HCT116 (cell line): ENCODE results near the gene POGLUT3.

ENCODE experiments used
- POLR2A ChIP-seq: IDR thresholded peaks from 2 replicates; pipeline ENCODE4 v1.7.0; 2011; ENCODE audit warnings: borderline replicate concordance; ENCODE audit not compliant: insufficient read depth, insufficient read length; ENCODE audit errors: extremely low read depth
- POLR2AphosphoS5 ChIP-seq: IDR thresholded peaks from 2 replicates; pipeline ENCODE4 v1.6.1; 2011; ENCODE audit warnings: mild to moderate bottlenecking, low read depth, low read length, moderate library complexity
- TF ChIP-seq, protein P1 (sequence below), 3 experiments: fragments of 200-600 bp in 1 of 3; sonication (generic) in 1 of 3; IDR thresholded peaks in 2 of 3; conservative IDR thresholded peaks in 1 of 3; 2 replicates each; pipeline ENCODE4 v1.5.1; 2012 to 2017; ENCODE audit warnings: low read depth in 2 of 3, low read length in 2 of 3, antibody characterized with exemption in 1 of 3, borderline replicate concordance in 1 of 3, control low read depth in 1 of 3, mild to moderate bottlenecking in 1 of 3, mixed read lengths in 1 of 3, mixed run types in 1 of 3, moderate library complexity in 1 of 3; ENCODE audit not compliant: insufficient read depth in 1 of 3

DNA sequence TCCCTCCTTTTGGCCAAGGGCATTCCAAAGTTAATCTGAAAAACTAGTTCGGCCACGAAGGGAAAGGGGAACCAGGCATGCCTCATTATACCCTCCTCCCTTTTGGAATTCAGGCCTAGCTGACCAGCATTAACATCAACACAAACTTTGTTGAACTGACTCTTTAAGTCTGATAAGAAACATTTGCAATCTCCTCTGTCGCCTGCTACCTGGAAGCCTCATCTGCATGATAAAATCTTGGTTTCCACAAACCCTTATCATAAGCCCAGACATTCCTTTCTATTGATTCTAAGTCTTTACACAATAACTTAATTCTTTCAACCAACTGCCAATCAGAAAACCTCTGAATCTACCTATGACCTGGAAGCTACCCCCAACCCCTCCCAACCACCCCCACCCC lies 11.4 kb downstream of the POGLUT3 start:
- no peak for TF ChIP-seq POLR2A
- TF ChIP-seq, protein P1, sequence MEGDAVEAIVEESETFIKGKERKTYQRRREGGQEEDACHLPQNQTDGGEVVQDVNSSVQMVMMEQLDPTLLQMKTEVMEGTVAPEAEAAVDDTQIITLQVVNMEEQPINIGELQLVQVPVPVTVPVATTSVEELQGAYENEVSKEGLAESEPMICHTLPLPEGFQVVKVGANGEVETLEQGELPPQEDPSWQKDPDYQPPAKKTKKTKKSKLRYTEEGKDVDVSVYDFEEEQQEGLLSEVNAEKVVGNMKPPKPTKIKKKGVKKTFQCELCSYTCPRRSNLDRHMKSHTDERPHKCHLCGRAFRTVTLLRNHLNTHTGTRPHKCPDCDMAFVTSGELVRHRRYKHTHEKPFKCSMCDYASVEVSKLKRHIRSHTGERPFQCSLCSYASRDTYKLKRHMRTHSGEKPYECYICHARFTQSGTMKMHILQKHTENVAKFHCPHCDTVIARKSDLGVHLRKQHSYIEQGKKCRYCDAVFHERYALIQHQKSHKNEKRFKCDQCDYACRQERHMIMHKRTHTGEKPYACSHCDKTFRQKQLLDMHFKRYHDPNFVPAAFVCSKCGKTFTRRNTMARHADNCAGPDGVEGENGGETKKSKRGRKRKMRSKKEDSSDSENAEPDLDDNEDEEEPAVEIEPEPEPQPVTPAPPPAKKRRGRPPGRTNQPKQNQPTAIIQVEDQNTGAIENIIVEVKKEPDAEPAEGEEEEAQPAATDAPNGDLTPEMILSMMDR (IDR thresholded peaks at IDR 0.05 in 2 of 3, conservative IDR thresholded peaks at IDR 0.05 in 1 of 3; ENCODE audit: borderline replicate concordance in 1 of 3, insufficient read depth in 1 of 3, low read depth in 2 of 3, low read length in 2 of 3) = no peak
- TF ChIP-seq POLR2AphosphoS5 = no peak
